Liver (tissue), 9 donors: Measurements from ENCODE around the gene ATXN10. TPM values are rescaled to one million over a fixed set of nuclear protein-coding genes. Genes with fewer than 3 reads are reported as not detected.

Experiments
- DNase-seq: peaks from one replicate; pipeline ENCODE4 v3.0.0-alpha.2; 2017; ENCODE audit warnings: low spot score
- H3K27ac ChIP-seq, 2 donors: one replicate each; pipeline ENCODE4 v1.7.0; 2013; ENCODE audit warnings: inconsistent platforms in 2 of 2, low read length in 2 of 2, control low read depth in 1 of 2, low read depth in 1 of 2, mild to moderate bottlenecking in 1 of 2
- H3K27me3 ChIP-seq, 4 donors: one replicate each; pipeline versions ENCODE4 v1.6.1 to v1.7.0; 2013; ENCODE audit warnings: low read length in 3 of 4, inconsistent platforms in 1 of 4, mild to moderate bottlenecking in 1 of 4, moderate library complexity in 1 of 4; ENCODE audit not compliant: control insufficient read depth in 4 of 4, insufficient read depth in 4 of 4
- H3K36me3 ChIP-seq, 4 donors: one replicate each; pipeline versions ENCODE4 v1.6.1 to v1.7.0; 2013; ENCODE audit warnings: low read length in 3 of 4, mild to moderate bottlenecking in 3 of 4, low read depth in 1 of 4, moderate library complexity in 1 of 4; ENCODE audit not compliant: control insufficient read depth in 4 of 4, insufficient read depth in 3 of 4
- H3K4me1 ChIP-seq, 4 donors: one replicate each; pipeline versions ENCODE4 v1.6.1 to v1.7.0; 2013; ENCODE audit warnings: low read length in 3 of 4, mild to moderate bottlenecking in 3 of 4, moderate library complexity in 1 of 4; ENCODE audit not compliant: control insufficient read depth in 4 of 4, insufficient read depth in 4 of 4
- H3K4me3 ChIP-seq, 3 donors: one replicate each; pipeline versions ENCODE4 v1.6.1 to v1.7.0; 2013; ENCODE audit warnings: low read length in 3 of 3, control low read depth in 1 of 3, low read depth in 1 of 3, mild to moderate bottlenecking in 1 of 3
- H3K9ac ChIP-seq, 2 donors: one replicate each; pipeline ENCODE4 v1.7.0; 2013; ENCODE audit warnings: low read length in 2 of 2, mild to moderate bottlenecking in 2 of 2, moderate library complexity in 2 of 2, control low read depth in 1 of 2, low read depth in 1 of 2
- H3K9me3 ChIP-seq, 4 donors: one replicate each; pipeline versions ENCODE4 v1.6.1 to v1.7.0; 2013; ENCODE audit warnings: low read length in 3 of 4; ENCODE audit not compliant: control insufficient read depth in 4 of 4
- CTCF ChIP-seq: fragments of 150-350 bp; IDR thresholded peaks from 2 replicates; pipeline ENCODE4 v1.5.1; 2017; ENCODE audit warnings: improper control_type of control experiment, low read depth, low read length; ENCODE audit not compliant: missing input control
- EGR1 ChIP-seq, 2 donors: IDR thresholded peaks; 2 replicates each; pipeline ENCODE4 v1.6.1; 2016 to 2018; ENCODE audit warnings: antibody characterized with exemption in 2 of 2, low read depth in 2 of 2
- FOXA1 ChIP-seq: IDR thresholded peaks from 2 replicates; pipeline ENCODE4 v1.6.1; 2016; ENCODE audit warnings: antibody characterized with exemption
- FOXA2 ChIP-seq: IDR thresholded peaks from 2 replicates; pipeline ENCODE4 v1.6.1; 2016; ENCODE audit warnings: antibody characterized with exemption
- HNF4A ChIP-seq, 2 donors: conservative IDR thresholded peaks; 2 replicates each; pipeline ENCODE4 v1.6.1; 2016; ENCODE audit warnings: antibody characterized with exemption in 2 of 2, mild to moderate bottlenecking in 2 of 2
- HNF4G ChIP-seq: IDR thresholded peaks from 2 replicates; pipeline ENCODE4 v1.6.1; 2016; ENCODE audit warnings: antibody characterized with exemption
- JUND ChIP-seq, 2 donors: IDR thresholded peaks; 2 replicates each; pipeline ENCODE4 v1.6.1; 2016; ENCODE audit warnings: antibody characterized with exemption in 2 of 2
- NR2F2 ChIP-seq: IDR thresholded peaks from 2 replicates; pipeline ENCODE4 v1.6.1; 2016; ENCODE audit warnings: antibody characterized with exemption
- RAD21 ChIP-seq, 2 donors: IDR thresholded peaks; 2 replicates each; pipeline ENCODE4 v1.6.1; 2016; ENCODE audit warnings: antibody characterized with exemption in 2 of 2, mild to moderate bottlenecking in 2 of 2
- RXRA ChIP-seq, 2 donors: IDR thresholded peaks; 2 replicates each; pipeline ENCODE4 v1.6.1; 2017 to 2018; ENCODE audit warnings: antibody characterized with exemption in 2 of 2, mild to moderate bottlenecking in 1 of 2
- SP1 ChIP-seq: IDR thresholded peaks from 2 replicates; pipeline ENCODE4 v1.6.1; 2018; ENCODE audit warnings: antibody characterized with exemption, mild to moderate bottlenecking
- TAF1 ChIP-seq: conservative IDR thresholded peaks from 2 replicates; pipeline ENCODE4 v1.6.1; 2016; ENCODE audit warnings: antibody characterized with exemption, mild to moderate bottlenecking
- YY1 ChIP-seq: IDR thresholded peaks from 2 replicates; pipeline ENCODE4 v1.6.1; 2016; ENCODE audit warnings: antibody characterized with exemption, mild to moderate bottlenecking
- WGBS: extraction: QIAGEN DNeasy Blood & Tissue Kit; methylation state at CpG from one replicate; pipeline ENCODE4 v1.1.7; 2013; 5-methylcytosine and 5-hydroxymethylcytosine counted together
- polyA plus RNA-seq, 2 donors: library from polyadenylated mRNA; stranded (reverse) in 1 of 2; unstranded in 1 of 2; fragments of 200-250 nt in 1 of 2; fragments of >200 nt in 1 of 2; fragmentation: Nextera tagmentation in 1 of 2; extraction: Ambion mirVana in 1 of 2; gene quantifications; one replicate each; pipeline versions ENCODE4 v1.2.1 to v1.2.3, GENCODE V29; 2013 to 2015
- total RNA-seq, 2 donors: library from RNA; depleted of rRNA; stranded (reverse); fragments of >200 nt; gene quantifications; one replicate each; pipeline ENCODE4 v1.2.3, GENCODE V29; 2014
- TF ChIP-seq, protein P1 (sequence below): IDR thresholded peaks from 2 replicates; pipeline ENCODE4 v1.6.1; 2016; ENCODE audit warnings: antibody characterized with exemption
- TF ChIP-seq, protein P2 (sequence below): IDR thresholded peaks from 2 replicates; pipeline ENCODE4 v1.6.1; 2016; ENCODE audit warnings: antibody characterized with exemption
- TF ChIP-seq, protein P3 (sequence below): IDR thresholded peaks from 2 replicates; pipeline ENCODE4 v1.6.1; 2016; ENCODE audit warnings: antibody characterized with exemption, mild to moderate bottlenecking
- donor health status: healthy.
- donor health status: healthy.
- donor health status: healthy.
- donor health status: healthy.
- donor health status: healthy.

ATXN10 gene
- total and polyA plus RNA-seq, 4 donors, result 34.9 to 100 (median 69.7) TPM

GRCh38 chr22:45872659-45873263, 201.1 kb downstream of the ATXN10 start:
- Histone ChIP-seq H3K27ac (no peak overlapping the region), H3K4me3 (no peak overlapping the region), H3K9me3 (peaks cover 0 to 4% (median 1%) of the 10 kb centered on the region in 4 donors), H3K4me1 (no peaks in the 10 kb centered on the region), H3K9ac (no peak overlapping the region), H3K27me3 (peaks cover 0 to 3% (median 2%) of the 10 kb centered on the region in 4 donors), H3K36me3 (no peaks in the 10 kb centered on the region)
- no peak for TF ChIP-seq RXRA (IDR thresholded peaks at IDR 0.05)
- TF ChIP-seq, protein P1, sequence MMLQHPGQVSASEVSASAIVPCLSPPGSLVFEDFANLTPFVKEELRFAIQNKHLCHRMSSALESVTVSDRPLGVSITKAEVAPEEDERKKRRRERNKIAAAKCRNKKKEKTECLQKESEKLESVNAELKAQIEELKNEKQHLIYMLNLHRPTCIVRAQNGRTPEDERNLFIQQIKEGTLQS, result no peak
- TF ChIP-seq TAF1, result no peak
- TF ChIP-seq CTCF, result no peak
- TF ChIP-seq HNF4G, result no peak
- TF ChIP-seq NR2F2, result no peak
- TF ChIP-seq FOXA1, result no peak
- TF ChIP-seq, protein P2, sequence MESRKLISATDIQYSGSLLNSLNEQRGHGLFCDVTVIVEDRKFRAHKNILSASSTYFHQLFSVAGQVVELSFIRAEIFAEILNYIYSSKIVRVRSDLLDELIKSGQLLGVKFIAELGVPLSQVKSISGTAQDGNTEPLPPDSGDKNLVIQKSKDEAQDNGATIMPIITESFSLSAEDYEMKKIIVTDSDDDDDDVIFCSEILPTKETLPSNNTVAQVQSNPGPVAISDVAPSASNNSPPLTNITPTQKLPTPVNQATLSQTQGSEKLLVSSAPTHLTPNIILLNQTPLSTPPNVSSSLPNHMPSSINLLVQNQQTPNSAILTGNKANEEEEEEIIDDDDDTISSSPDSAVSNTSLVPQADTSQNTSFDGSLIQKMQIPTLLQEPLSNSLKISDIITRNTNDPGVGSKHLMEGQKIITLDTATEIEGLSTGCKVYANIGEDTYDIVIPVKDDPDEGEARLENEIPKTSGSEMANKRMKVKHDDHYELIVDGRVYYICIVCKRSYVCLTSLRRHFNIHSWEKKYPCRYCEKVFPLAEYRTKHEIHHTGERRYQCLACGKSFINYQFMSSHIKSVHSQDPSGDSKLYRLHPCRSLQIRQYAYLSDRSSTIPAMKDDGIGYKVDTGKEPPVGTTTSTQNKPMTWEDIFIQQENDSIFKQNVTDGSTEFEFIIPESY, result no peak
- no peak for TF ChIP-seq SP1
- TF ChIP-seq FOXA2, result no peak
- TF ChIP-seq, protein P3, sequence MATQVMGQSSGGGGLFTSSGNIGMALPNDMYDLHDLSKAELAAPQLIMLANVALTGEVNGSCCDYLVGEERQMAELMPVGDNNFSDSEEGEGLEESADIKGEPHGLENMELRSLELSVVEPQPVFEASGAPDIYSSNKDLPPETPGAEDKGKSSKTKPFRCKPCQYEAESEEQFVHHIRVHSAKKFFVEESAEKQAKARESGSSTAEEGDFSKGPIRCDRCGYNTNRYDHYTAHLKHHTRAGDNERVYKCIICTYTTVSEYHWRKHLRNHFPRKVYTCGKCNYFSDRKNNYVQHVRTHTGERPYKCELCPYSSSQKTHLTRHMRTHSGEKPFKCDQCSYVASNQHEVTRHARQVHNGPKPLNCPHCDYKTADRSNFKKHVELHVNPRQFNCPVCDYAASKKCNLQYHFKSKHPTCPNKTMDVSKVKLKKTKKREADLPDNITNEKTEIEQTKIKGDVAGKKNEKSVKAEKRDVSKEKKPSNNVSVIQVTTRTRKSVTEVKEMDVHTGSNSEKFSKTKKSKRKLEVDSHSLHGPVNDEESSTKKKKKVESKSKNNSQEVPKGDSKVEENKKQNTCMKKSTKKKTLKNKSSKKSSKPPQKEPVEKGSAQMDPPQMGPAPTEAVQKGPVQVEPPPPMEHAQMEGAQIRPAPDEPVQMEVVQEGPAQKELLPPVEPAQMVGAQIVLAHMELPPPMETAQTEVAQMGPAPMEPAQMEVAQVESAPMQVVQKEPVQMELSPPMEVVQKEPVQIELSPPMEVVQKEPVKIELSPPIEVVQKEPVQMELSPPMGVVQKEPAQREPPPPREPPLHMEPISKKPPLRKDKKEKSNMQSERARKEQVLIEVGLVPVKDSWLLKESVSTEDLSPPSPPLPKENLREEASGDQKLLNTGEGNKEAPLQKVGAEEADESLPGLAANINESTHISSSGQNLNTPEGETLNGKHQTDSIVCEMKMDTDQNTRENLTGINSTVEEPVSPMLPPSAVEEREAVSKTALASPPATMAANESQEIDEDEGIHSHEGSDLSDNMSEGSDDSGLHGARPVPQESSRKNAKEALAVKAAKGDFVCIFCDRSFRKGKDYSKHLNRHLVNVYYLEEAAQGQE, result no peak
- no peak for TF ChIP-seq HNF4A (conservative IDR thresholded peaks at IDR 0.05)
- TF ChIP-seq RAD21 (IDR thresholded peaks at IDR 0.05), result no peak
- TF ChIP-seq EGR1 (IDR thresholded peaks at IDR 0.05; ENCODE audit: low read depth in 2 of 2), result no peak
- TF ChIP-seq YY1, result no peak
- TF ChIP-seq JUND (IDR thresholded peaks at IDR 0.05), result no peak
- WGBS, result 92% methylated on average over 3 of the region's 3 CpGs
- DNase-seq, result no peak
